GM04504 (cell line): ENCODE results near the gene SMOC2.
"Not testable (repeated sequence)": the region's sequence is repeated elsewhere in the genome, so short reads cannot be mapped to it uniquely, and the experiment has no call there.

Experiments
- DNase-seq: peaks from one replicate; pipeline ENCODE4 v3.0.0-alpha.2; 2012; ENCODE audit warnings: low read depth

The SMOC2 gene

DNA sequence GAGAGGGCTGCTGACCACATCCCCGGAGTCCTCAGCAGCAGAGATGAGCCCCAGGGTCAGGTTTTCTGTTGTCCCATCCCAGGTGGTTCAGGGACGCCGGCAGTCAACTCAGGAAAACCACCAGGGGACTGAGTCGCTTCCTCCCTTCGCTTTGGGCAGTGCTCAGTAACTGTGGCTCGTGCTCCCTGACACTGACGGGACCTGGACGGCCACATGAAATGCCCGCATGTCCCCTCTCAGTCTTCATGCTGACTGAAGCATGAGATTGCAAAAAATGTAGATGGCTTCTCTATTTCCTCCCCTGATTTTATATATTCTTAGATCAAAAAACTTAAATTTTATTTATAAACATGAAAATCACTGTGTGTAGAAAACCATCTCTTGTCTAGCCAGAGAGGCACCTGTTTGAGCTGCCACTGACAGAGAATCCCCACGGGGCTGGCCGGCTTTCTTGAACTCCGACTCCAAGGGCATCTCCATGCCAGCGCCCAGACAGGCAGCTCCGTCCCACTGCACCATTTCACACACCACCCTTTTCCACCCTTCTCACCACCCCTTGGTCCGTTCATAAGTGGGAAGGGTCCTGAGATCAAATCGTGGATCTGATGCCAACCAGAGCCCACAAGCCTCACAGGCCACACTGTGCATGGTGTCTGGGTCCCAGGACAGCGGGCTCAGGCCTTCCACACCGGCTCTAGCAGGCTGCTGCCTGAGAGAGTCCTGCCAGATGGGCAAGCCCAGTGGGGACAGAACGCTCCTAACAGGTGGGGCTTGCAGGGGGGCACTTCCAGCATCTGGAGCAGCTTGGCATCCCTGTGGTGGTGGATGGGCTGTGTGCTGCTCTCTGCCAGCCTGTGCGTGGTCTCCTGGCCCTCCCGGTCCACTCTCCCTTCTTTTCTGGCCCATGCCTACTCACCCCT, 98.2 kb downstream of the SMOC2 start:
- no peak for DNase-seq

- no peak for DNase-seq
Measured at GRCh38 chr6:168540713-168541291, 99.8 kb downstream of the SMOC2 start.

GRCh38 chr6:168541307-168541706, 100.3 kb downstream of the SMOC2 start:
- no peak for DNase-seq

DNA sequence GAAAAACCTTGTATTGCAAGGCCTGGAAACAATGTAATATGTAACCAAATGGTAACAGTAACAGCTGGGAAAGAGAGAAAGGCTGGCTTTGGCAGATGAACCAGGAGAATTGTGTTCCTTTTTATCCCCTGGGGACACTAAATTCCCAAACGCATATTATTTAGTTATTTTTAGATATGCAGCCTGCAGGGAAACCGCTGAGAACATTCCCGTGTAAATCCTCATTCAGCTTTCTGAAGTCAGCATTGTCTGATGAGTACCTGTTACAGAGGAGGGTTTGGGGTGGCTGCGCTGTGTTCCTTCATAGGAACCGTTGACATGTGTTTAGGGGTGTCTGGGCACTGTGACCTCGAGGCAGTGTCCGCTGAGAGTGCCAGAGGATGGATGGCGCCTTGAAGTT, 101.3 kb downstream of the SMOC2 start:
- no peak for DNase-seq

- DNase-seq: no peak
Measured at GRCh38 chr6:168545428-168545827, 104.4 kb downstream of the SMOC2 start.

DNA sequence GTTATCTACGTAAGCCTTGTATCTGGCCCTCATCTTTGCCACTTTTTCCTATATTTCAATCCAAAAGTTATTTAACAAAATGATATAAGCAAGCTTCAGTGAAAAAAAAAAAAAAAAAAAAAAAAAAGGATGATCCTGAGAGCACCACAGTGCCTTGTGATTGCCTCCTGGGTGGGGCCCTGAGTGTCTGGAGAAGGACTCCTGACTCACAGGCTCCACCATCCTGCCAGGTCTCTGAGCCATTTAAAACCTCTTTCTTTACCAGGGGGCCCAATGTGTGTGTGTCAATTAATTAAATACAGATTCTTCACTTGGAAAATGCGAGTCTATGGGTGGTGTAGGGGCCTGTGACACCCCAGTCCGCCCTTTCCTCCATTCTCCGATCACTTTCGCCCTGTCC, 105.2 kb downstream of the SMOC2 start:
- DNase-seq: no peak

DNA sequence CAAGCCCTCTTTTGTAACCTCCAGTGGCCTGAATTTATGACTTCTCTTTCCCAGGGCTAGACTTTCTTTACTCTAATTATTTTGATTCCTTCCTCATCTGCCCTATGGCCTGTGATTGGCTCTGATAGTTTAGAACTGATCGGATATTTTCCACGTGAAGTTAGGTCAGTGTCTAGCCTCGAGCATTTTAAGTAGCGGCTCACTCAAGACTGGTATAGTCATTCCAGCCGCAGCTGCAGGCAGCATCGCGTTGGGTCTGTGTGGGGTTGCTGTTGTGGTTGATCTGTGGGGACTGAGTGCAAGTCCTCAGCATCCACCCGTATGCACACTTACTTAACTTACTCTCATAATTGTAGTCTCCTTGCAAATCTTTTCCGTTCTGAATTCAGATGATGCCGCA, 105.7 kb downstream of the SMOC2 start:
- DNase-seq: no peak

- no peak for DNase-seq
Measured at GRCh38 chr6:168550326-168550725, 109.3 kb downstream of the SMOC2 start.

- DNase-seq: no peak
Measured at GRCh38 chr6:168554472-168554871, 113.5 kb downstream of the SMOC2 start.

- DNase-seq: no peak
Measured at GRCh38 chr6:168554898-168555617, 114.1 kb downstream of the SMOC2 start.

GRCh38 chr6:168555618-168556273, 114.8 kb downstream of the SMOC2 start:
- no peak for DNase-seq

- no peak for DNase-seq
Measured at GRCh38 chr6:168557512-168557911, 116.5 kb downstream of the SMOC2 start.

GRCh38 chr6:168558686-168559085, 117.7 kb downstream of the SMOC2 start:
- no peak for DNase-seq

GRCh38 chr6:168559574-168560098, 118.7 kb downstream of the SMOC2 start:
- DNase-seq: no peak

DNA sequence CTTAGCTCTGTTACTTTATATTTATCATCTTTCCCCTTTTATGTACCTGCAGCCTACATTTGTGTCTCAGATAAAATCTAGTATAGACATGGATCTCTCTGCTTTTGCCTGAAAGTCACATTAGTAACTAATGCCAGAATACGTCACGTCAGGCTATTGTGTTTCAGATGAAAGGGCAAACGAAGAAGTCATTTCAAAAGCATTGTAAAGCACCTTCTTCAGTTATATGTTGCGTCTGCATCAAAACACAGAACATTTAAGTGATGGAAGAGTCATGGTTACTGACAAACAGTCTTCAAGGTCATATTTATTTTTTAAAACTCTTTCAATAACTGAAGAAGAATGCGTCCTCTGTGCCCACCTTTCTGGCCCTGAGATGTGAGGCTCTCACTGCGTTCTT, 119.1 kb downstream of the SMOC2 start:
- DNase-seq: no peak

DNA sequence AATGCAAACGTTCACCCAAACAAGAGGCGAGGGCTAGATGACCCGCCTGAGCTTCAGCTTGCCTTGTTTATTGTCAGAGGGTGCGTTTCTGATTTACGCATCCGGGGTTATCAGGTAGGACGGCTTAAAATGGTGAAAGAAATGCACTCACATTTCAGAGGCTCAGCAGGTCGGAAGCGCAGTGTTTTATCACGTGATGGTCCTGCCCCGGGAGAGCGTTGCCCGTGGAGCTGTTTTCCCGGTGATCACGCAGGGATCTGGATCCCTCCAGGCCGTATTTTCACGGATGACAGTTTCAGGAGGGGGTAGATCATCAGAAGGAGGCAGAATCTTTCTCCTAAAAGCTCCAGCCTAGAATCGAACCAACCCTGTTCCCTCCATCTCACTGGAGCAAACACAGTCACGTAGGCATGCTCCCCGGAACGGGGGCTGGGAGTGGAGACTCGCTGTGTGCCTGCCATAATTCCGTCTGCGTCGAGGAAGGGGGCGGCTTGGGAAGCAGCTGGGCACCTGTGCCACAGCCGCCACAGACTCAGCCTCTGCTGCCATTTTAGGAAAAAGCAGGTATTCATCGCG, 121.7 kb downstream of the SMOC2 start:
- DNase-seq: no peak

- DNase-seq: no peak
Measured at GRCh38 chr6:168563656-168564055, 122.7 kb downstream of the SMOC2 start.

DNA sequence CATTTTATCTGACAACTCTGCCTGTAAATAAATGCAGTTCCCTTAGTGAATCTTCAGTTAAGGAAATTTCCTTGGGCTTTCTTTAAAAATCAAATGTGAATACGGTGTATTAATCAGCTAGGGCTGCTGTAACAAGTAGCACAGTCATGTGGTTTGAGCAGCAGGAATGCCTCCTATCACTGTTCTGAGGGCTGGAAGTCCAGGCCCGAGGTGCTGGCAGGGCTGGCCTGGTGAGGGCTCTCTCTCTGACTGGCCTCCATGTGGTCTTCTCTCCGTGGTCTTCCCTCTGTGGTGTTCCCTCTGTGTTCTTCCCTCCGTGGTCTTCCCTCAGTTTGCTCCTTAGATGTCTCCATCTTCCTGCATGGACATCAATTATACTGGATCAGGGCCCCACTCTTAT, 124.1 kb downstream of the SMOC2 start:
- DNase-seq: no peak

GRCh38 chr6:168570211-168570610, 129.2 kb downstream of the SMOC2 start:
- DNase-seq: no peak

DNA sequence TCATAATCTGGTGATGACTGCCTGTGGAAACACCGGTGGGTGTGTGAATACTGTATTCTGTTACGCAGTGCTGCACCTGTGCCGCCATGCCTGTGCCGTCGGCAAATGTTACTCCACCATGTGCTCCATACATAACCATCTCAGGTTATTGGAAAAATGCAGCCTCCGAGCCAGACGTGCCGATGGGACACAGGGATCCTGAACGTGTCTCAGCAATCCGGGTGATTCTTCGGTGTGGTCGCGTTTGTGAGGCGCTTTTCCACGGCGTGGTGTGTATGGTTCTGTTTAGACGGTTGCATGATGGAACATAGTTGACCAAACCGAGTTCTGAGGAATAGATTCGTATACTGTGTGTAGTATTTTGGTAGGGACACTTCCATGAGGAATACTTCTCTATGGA, 130.3 kb downstream of the SMOC2 start:
- no peak for DNase-seq

GRCh38 chr6:168573276-168573835, 132.4 kb downstream of the SMOC2 start:
- DNase-seq: not testable (repeated sequence)
